Lower lobe of right lung (tissue), 2 donors: ENCODE results near the gene SLC25A13. TPM values are rescaled to one million over a fixed set of nuclear protein-coding genes. Genes with fewer than 3 reads are reported as not detected.

Source experiments
- ATAC-seq, 2 donors: fragments of 200-7000 bp; cut with Tn5 transposase; one replicate each; pipeline ENCODE4 v1.9.1; 2020 to 2022; ENCODE audit warnings: mild to moderate bottlenecking in 2 of 2, moderate library complexity in 2 of 2
- DNase-seq: peaks from one replicate; pipeline ENCODE4 v3.0.0-alpha.2; 2020
- H3K27ac ChIP-seq: fragments of 200-600 bp; one replicate; pipeline ENCODE4 v1.8.0; 2022
- H3K27me3 ChIP-seq: fragments of 200-600 bp; one replicate; pipeline ENCODE4 v1.8.0; 2022; ENCODE audit warnings: low read depth
- H3K36me3 ChIP-seq: fragments of 200-600 bp; one replicate; pipeline ENCODE4 v1.8.0; 2022; ENCODE audit warnings: mild to moderate bottlenecking
- H3K4me1 ChIP-seq: fragments of 200-600 bp; one replicate; pipeline ENCODE4 v1.8.0; 2022
- H3K4me3 ChIP-seq: fragments of 200-600 bp; one replicate; pipeline ENCODE4 v1.8.0; 2022; ENCODE audit warnings: mild to moderate bottlenecking
- H3K9me3 ChIP-seq: fragments of 200-600 bp; one replicate; pipeline ENCODE4 v1.8.0; 2022
- intact Hi-C: fragments of 100-400 bp; cut with DNase I; formaldehyde crosslinking; loops from one replicate; pipeline ENCODE4 v1.11.0; 2022
- total RNA-seq: library from RNA; stranded (reverse); fragmentation: NEBNext Ultra II Directional; extraction: Animal tissue kit (Norgen Biotek cat#: 25700); gene quantifications from one replicate; pipeline ENCODE4 v1.2.1, GENCODE V29; 2021
- TF ChIP-seq, protein P1 (sequence below): fragments of 200-600 bp; IDR thresholded peaks from one replicate; pipeline ENCODE4 v1.8.0; 2022; ENCODE audit warnings: antibody characterized with exemption, mild to moderate bottlenecking
- donor health status: DM: no; HTN: yes; CAD: no; lungs with severe emphysema.

Gene SLC25A13
- total RNA-seq, 1 donor from 2014 or later = 24.8 TPM

DNA sequence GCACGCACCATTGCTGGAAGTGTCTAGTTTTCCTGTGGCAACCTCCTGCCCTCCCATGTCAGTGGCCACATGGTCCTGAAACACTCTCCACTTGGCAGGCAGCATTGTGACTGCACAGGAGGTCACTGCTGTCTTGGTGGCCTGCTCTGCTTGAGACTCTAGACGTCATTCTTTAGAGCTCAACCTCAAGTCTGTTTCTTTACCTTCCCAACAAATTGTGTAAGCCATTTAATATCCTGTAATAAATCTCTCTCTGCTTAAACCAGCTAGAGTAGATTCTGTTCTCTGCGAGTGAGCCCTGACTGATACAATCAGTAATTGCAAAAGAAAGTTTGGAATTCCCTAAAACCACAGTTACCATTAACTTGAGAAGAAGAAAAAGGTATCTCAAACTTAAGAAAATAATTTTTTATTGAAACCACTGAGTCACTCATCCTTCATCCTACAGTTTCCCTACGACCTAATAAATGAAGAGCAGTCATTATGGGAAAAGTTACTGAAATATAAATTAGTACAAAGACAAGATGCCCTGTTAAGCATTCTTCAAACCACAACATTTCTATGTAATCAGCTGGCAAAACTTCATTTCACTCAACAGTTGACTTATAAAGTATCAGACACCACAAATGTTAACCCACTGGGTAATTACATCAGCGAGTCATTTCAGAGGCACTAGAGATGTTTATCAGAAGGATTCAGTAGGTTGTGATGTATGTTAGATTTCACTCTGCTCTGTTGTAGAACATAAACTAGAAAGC, 18.0 kb downstream of the SLC25A13 start:
- H3K36me3 ChIP-seq = no peaks in the 10 kb centered on the region
- TF ChIP-seq, protein P1, sequence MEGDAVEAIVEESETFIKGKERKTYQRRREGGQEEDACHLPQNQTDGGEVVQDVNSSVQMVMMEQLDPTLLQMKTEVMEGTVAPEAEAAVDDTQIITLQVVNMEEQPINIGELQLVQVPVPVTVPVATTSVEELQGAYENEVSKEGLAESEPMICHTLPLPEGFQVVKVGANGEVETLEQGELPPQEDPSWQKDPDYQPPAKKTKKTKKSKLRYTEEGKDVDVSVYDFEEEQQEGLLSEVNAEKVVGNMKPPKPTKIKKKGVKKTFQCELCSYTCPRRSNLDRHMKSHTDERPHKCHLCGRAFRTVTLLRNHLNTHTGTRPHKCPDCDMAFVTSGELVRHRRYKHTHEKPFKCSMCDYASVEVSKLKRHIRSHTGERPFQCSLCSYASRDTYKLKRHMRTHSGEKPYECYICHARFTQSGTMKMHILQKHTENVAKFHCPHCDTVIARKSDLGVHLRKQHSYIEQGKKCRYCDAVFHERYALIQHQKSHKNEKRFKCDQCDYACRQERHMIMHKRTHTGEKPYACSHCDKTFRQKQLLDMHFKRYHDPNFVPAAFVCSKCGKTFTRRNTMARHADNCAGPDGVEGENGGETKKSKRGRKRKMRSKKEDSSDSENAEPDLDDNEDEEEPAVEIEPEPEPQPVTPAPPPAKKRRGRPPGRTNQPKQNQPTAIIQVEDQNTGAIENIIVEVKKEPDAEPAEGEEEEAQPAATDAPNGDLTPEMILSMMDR = no peak
- ATAC-seq (no peak), DNase-seq (no peak)
- peaks cover 37% of the 10 kb centered on the region for H3K4me1 ChIP-seq
- intact Hi-C loops = no loop called here
- H3K27me3 ChIP-seq = no peaks in the 10 kb centered on the region
- H3K27ac ChIP-seq = no peak overlapping the region
- no peak overlapping the region for H3K4me3 ChIP-seq
- no peaks in the 10 kb centered on the region for H3K9me3 ChIP-seq

DNA sequence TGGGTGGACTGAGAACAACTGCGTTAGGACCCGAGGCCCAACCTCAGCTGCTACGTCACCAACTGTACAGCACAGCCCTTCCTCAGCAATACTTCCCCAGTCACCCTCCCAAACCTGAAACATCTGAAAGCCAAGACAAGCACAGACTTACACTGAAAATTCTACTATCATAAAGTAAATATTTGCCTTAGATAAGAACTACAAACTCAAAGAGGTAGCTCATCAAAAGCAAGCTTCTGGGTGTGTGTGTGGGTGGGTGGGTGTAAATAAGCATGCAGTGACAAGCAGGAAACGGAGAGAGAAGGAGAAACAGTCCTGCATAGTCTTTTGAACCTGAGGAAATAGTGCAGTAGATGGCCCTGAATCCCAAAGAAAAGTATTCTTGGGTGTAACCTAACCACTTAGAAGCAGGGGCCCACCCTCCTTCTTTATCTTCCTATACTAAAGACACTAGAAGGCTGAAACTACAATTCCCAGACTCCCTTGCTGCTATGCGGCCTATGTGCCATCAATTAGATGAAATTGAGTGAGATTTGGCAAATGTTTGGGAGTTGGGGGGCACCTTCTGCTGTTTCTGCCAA, 18.7 kb downstream of the SLC25A13 start:
- peak; percentile 74 to 91 for ATAC-seq
- intact Hi-C loops = no loop called here
- Histone ChIP-seq H3K4me3 (no peak overlapping the region), H3K4me1 (peaks cover 32% of the 10 kb centered on the region), H3K27me3 (no peaks in the 10 kb centered on the region), H3K36me3 (no peaks in the 10 kb centered on the region), H3K27ac (no peak overlapping the region), H3K9me3 (no peaks in the 10 kb centered on the region)
- DNase-seq = no peak
- TF ChIP-seq, protein P1 = no peak

DNA sequence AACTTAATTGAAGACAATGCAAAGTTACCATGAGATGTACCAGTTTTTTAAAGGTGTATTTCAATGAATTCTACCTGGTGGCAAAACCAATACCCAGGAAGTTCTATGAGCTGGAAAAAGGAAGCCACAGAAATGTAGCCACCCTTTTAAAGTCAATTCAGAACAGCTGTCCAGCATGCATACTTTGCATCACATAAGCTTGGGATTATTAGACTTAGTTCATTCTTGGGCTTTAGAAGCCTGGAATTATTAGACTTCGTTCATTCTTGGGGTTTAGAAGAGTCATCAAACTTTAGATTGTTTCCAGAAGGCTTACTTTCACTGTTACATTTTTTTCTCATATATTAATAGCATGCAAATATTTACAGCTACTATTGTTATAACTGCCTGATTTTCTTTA, 20.9 kb downstream of the SLC25A13 start:
- Histone ChIP-seq H3K27ac (no peak overlapping the region), H3K27me3 (no peaks in the 10 kb centered on the region), H3K36me3 (peaks cover 7% of the 10 kb centered on the region), H3K9me3 (no peaks in the 10 kb centered on the region), H3K4me3 (no peak overlapping the region), H3K4me1 (peaks cover 13% of the 10 kb centered on the region)
- intact Hi-C loops = no loop called here
- no peak for DNase-seq
- ATAC-seq = no peak
- TF ChIP-seq, protein P1 = no peak

DNA sequence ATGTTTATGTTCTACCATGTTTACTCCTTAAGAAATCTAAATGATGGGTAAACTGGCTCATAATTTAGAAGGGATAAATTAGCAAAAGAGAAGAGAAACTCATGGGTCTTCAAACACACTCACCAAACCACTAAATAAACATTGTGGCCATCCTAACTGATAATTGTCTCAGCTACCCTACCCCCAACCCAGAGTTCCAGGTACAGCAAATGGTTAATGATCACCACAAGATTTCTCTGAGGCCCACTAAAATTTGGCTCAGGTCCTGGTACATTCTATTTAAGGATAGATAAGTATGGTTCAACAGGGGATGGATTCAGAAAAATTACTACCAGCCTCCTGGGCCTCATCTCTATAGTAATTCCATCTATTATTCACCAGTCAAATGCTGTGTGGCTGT, 21.4 kb downstream of the SLC25A13 start:
- Histone ChIP-seq H3K4me1 (peaks cover 8% of the 10 kb centered on the region), H3K4me3 (no peak overlapping the region), H3K36me3 (peaks cover 10% of the 10 kb centered on the region), H3K27ac (no peak overlapping the region), H3K9me3 (no peaks in the 10 kb centered on the region), H3K27me3 (no peaks in the 10 kb centered on the region)
- DNase-seq (no peak), ATAC-seq (no peak)
- intact Hi-C loops = no loop called here
- TF ChIP-seq, protein P1 = no peak

DNA sequence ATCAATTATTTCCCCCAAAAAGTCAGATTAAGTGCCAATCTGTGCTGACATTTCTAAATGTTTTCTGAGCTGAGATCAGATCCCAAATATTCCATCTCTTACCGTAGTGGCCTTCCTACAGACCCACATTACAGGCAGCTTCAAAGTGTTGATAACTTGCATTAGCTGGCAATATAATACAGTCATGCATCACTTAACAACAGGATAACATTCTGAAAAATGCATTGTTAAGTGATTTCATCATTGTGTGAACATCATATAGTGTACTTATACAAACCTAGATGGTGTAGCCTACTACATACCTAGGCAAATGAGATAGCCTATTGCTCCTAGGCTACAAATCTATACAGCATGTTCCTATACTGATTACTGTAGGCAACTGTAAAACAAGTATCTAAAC, 22.4 kb downstream of the SLC25A13 start:
- ATAC-seq (no peak), DNase-seq (no peak)
- H3K27ac ChIP-seq = no peak overlapping the region
- no peak overlapping the region for H3K4me3 ChIP-seq
- no peaks in the 10 kb centered on the region for H3K9me3 ChIP-seq
- no peaks in the 10 kb centered on the region for H3K27me3 ChIP-seq
- H3K36me3 ChIP-seq = peaks cover 10% of the 10 kb centered on the region
- intact Hi-C loops = no loop called here
- TF ChIP-seq, protein P1 = no peak
- no peaks in the 10 kb centered on the region for H3K4me1 ChIP-seq
